HuH-7.5 (cell line): ENCODE measurements around the gene LRRK1.

Experiments used
- DNase-seq: peaks from one replicate; pipeline ENCODE4 v3.0.0; 2011; ENCODE audit warnings: low spot score

LRRK1 gene

GRCh38 chr15:100909989-100910955, 8.9 kb upstream of the LRRK1 start:
- no peak for DNase-seq

- no peak for DNase-seq
These were observed 8.1 kb upstream of the LRRK1 start for GRCh38 chr15:100911086-100911485.

DNA sequence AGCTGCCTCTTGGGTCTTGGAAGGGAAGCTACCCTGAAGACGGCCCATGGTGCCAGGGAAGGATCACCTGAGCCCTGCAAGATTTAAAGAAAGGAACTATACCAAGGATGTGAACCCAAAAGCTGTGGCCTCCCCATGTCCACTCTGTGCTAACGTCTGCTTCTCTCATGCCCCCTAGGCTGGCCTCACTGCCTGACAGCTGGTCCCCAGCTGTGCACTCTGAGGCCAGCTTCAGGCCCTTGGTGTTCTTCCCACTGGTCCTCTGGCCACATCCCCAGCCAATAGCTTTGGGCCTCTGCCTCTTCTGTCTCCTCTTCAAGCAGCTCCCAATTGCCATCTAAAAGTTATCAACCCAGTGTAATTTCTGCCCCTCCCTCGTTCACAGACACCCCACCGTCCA, 5.2 kb upstream of the LRRK1 start:
- DNase-seq, result no peak

GRCh38 chr15:100914876-100915275, 4.3 kb upstream of the LRRK1 start:
- no peak for DNase-seq

GRCh38 chr15:100918034-100918689, 995 bp upstream of the LRRK1 start:
- DNase-seq, result peak; percentile 97

- DNase-seq, result no peak
These were observed 586 bp downstream of the LRRK1 start for GRCh38 chr15:100919481-100920405.

- DNase-seq, result no peak
These were observed 1.5 kb downstream of the LRRK1 start for GRCh38 chr15:100920516-100921135.

DNA sequence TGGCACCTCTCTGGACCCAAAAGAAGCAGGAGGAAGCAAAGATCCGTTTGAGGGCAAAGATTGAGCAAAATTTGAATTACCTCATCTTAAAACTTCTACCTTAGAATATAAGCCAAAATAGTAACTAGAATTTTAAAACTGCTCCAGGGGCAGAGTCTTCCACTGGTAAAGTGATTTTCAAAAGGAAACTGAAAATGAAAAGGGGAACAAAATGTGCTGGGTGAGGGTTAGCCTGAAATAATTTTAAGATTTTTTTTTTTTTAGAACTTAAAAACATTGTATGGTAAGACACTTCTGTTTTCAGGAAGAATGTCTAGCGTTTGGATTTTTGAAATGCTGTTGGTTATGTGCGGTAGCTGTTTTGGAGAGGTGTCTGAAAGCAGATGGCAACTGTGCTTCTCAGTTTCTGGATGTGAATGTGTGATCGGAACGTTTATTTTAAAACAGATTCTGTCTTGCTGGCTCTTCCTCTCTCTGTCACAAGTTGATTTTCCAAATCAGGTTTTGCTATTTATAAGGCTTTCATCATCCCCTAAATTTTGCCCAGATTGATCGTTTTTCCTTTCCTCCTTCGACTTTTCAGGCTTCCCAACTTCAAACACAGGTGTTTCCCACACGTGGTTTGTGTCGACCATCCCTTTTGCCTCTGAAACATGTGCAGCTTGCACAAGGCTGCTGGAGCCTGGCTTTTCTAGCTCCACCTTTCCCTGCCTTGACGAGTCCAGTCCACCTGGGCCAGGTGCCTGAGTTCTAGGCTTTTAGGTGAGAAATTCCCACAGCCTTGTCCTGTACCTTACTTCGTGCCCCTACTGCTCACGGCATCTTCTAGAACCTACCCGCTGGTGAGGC, 3.3 kb downstream of the LRRK1 start:
- DNase-seq, result no peak

GRCh38 chr15:100923076-100923475, 3.9 kb downstream of the LRRK1 start:
- DNase-seq, result no peak

- DNase-seq, result no peak
These were observed 4.7 kb downstream of the LRRK1 start for GRCh38 chr15:100923902-100924301.

GRCh38 chr15:100924436-100924835, 5.3 kb downstream of the LRRK1 start:
- no peak for DNase-seq

- DNase-seq, result no peak
These were observed 6.3 kb downstream of the LRRK1 start for GRCh38 chr15:100925480-100925879.

GRCh38 chr15:100926258-100926657, 7.1 kb downstream of the LRRK1 start:
- no peak for DNase-seq

DNA sequence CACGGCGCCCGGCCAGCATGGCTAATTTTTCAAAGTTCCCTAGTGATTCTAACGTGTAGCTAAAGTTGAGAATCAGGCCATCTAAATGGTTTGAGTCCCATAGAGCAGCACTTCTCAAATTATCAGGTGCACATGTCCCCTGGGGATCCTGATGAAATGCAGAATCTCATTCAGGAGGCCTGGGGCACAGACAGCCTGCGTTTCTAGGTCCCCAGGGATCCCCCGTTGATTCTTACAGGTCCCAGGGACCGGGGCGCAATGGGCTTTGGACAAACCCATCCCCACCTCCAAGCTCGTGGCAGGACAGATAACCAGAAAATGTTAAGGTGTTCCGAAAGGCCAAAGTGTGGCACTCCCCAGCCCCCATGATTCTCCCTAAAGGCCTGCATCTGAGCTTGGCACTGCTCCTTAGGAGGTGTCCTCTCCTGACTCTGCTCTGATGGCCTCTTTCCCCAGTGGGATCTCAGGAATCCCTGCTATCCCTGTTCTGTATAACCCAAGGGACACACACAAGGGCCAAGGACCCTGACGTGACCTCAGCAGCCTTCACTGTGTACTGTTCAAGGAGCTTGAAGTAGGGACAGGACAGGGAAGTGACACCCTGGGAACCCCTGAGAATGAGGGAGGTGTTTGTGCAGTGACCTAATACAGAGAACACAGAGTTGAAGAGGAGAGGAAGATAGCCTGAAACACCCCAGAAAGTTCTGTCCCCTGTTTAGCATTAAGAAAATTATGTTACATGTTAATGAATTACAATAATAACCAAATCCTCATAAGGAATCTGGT, 8.0 kb downstream of the LRRK1 start:
- no peak for DNase-seq

- no peak for DNase-seq
These were observed 9.6 kb downstream of the LRRK1 start for GRCh38 chr15:100928632-100929280.

GRCh38 chr15:100929641-100930042, 10.5 kb downstream of the LRRK1 start:
- DNase-seq, result no peak

GRCh38 chr15:100930306-100930848, 11.2 kb downstream of the LRRK1 start:
- DNase-seq, result no peak

DNA sequence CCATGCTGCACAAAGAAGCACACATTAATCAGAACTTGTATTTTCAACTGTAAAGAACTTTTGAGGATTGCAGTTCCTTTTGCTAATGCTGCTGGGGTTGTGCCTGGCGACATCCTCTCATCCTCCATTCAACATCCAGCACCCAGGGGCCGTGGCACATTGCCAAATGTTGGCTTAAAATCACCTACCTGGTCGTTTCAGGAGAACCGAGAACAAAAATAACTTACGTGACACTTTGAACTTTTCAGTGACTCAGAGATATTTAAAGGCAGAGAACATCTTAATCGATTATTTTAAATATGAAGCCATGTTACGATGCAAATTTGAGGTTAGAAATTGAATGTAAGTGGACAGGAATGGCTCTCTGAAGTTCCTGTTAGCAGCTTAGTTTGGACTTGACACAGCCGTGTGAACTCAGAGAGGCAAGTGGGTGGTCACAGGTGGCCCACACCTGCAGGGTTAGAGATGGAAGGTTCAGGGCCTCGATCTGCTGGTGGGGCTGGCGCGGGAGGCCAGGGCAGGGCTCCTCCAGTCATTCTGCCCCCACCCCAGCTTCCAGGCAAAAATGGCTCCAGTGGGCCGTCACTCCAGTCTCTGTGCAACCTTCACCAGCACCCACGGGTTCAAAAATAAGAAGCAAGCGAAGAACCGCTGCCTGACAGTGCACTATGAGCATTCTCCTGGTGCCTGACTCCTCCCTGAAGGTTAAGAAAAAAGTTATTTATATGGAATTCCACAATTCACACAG, 12.2 kb downstream of the LRRK1 start:
- DNase-seq, result no peak
